HG03342 (cell line): ENCODE data around the gene AMH.

ENCODE experiments used
- ATAC-seq: cut with Tn5 transposase; IDR thresholded peaks from one replicate; pipeline ENCODE4 v1.9.1; 2021; ENCODE audit warnings: mild to moderate bottlenecking, moderate library complexity; ENCODE audit not compliant: unreplicated experiment

The AMH gene

DNA sequence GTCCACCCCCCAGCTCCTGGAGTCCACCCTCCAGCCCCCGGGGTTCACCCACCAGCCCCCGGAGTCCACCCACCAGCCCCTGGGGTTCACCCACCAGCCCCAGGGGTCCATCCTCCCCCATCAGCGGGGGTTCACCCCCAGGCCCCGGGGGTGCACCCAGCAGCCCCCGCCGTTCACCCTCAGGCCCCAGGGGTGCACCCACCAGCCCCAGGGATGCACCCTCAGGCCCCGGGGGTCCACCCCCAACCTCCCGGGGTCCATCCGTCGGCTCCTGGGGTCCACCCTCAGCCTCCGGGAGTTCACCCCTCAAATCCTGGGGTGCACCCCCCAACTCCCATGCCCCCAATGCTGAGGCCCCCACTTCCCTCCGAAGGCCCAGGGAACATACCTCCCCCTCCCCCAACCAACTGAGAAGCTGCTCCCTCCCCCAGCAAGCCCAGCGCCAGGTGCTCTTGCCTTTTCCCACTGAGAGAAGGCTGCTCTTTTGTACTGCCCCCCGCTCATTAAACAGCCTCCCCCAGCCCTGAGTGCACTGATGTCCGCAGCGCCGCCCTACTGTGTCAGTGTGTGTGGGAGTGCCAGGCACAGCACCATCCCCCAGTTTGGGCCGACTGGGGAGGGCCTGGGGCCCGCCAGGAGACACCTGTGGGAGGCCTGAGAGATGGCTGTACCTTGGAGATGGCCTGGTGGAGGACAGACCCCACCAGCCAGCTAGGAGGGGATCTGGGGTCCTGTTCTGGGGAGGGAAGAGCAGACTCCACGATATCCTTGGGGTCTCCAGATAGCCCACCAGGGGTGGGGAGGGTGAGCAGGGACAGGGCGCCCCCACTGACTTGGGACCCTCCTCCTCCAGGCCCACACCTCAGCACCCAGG is 750 bp upstream of the AMH start:
- ATAC-seq, result no peak

DNA sequence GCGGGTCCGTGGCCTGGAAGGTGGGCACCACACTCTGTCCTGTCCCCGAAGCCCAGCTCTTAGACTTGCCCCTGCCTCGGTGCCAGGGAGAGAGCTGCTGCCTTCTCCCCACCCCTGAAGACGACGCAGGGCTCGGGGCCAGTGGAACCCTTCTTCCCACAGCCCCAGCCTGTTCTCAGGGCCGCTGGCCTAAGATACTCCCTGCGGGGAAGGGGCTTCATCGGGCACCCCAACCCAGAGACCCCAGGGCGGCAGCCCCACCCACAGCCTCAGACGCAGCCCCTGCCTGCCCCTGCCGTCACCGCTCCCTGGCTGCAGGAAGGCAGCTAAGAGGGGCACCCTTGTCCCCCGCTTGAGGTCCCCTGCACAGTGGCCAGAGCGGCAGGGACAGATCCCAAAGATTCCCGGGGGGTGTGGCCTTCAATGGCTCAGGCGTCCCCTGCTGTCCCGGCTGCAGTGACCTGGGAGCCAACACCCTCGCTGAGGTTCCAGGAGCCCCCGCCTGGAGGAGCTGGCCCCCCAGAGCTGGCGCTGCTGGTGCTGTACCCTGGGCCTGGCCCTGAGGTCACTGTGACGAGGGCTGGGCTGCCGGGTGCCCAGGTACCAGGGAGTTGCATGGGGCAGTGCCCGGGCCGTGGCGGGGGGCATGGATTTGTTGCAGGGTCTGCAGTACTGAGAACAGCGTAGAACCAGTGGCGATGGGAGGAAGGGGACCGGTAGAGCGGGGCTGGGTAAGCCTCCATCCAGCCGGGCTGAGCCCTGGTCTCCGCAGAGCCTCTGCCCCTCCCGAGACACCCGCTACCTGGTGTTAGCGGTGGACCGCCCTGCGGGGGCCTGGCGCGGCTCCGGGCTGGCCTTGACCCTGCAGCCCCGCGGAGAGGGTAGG is 1.0 kb downstream of the AMH start:
- no peak for ATAC-seq

DNA sequence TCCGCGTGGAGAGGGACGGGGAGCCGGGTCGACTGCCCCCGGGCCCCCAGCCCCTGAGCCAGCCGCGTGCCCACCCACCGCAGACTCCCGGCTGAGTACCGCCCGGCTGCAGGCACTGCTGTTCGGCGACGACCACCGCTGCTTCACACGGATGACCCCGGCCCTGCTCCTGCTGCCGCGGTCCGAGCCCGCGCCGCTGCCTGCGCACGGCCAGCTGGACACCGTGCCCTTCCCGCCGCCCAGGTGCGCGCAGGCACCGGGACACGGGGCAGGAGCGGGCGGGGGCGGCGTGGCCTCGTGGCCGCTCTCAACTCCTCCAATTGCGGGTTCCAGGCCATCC is 1.6 kb downstream of the AMH start:
- no peak for ATAC-seq

DNA sequence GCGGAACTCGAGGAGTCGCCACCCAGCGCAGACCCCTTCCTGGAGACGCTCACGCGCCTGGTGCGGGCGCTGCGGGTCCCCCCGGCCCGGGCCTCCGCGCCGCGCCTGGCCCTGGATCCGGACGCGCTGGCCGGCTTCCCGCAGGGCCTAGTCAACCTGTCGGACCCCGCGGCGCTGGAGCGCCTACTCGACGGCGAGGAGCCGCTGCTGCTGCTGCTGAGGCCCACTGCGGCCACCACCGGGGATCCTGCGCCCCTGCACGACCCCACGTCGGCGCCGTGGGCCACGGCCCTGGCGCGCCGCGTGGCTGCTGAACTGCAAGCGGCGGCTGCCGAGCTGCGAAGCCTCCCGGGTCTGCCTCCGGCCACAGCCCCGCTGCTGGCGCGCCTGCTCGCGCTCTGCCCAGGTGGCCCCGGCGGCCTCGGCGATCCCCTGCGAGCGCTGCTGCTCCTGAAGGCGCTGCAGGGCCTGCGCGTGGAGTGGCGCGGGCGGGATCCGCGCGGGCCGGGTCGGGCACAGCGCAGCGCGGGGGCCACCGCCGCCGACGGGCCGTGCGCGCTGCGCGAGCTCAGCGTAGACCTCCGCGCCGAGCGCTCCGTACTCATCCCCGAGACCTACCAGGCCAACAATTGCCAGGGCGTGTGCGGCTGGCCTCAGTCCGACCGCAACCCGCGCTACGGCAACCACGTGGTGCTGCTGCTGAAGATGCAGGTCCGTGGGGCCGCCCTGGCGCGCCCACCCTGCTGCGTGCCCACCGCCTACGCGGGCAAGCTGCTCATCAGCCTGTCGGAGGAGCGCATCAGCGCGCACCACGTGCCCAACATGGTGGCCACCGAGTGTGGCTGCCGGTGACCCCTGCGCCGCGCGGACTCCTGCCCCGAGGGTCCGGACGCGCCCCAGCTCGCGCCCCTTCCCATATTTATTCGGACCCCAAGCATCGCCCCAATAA is 2.3 kb downstream of the AMH start:
- no peak for ATAC-seq

DNA sequence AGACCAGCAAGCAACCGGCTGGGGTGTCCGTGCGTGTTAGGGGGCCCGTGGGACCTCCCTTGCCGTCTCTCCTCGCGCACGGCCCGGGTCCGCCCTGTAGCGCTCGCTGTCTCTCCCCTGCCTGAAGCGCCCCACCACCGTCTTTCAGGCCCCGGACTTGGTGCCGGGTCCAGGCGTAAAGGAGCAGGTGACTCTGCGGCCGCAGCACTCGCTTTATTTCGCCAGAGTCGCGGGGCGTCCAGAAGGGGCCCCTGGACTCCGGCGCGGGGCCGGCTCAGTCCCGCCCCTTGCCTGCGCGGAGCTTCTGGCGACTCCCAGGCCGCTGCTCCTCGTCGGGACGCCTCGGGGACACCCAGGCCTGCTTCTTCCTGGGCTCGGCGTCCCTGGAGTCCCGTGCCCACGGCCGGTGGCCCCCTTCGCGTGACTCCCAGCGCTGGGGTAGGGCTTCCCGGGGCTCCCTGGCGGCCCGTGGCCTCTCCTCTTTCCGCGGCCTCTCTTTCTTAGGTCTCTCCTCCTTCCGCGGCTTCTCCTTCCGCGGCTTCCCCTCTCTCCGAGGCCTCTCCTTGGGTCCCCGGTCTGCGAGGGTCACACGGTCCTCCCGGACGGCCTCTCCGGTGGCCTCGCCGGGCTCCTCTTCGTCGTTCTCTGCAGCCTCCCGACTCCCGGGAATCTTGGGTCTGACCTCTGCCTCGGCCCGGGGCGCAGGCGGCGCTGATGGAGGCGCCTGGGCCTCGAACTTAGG is 3.1 kb downstream of the AMH start:
- ATAC-seq, result no peak

DNA sequence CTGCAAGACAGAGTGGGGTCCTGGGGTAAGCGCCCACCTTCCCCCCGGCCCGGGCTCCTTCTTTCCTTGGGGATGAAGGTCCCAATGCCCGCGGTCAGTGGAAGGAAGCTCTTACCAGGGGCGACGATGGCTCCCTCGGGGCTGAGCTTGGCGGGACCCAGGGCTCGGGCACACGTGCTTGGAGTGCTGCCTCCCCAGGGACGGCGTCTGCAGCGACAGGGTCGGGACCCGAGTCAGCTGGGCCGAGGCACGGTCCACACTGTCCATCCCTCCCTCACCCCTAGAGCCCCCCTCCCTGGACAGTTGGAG is 3.6 kb downstream of the AMH start:
- no peak for ATAC-seq

DNA sequence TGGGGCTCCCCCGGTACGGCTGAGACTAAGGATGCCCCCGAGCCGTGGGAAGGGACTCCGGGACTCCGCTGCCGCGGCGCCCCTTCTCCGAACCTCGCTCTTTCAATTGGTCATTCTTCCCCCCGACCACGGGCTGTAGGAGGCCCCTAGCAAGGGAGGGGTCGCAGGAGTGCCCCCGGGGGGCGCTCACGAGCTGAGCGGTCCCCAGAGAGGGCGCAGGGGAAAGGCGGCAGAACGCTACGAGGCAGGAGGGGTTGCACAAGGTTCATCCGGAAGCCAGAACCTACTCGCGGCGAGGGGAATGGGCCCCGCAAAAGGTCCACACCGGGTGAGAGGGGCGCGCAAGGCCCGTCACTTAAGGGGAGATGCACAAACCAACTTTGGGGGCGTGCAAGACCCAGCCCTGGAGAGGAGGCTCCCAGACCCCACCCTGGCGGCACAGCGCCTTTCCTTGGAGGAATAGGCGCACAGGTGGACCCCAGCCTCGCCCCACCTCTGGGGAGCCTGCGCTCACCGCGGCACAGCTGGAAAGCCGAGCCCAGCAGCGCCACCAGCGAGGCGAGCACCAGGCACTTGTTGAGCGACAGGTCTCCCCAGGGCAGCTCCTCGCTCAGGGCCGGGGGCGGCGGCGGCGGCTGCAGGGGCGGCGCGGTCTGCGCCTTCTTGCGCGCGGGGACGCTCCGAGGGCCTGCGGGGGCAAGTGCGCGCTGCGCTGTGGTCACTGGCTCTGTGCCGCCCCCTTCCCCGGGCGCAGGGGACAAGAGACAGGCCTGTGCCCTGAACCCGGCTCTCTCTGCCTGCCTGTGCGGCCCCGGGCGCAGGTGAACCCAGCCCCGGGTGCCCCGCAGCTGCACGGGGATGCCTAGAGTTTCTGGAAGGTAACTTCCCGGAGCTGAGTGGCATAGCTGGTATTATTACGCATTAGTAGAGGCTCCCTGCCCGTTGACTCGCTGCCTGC is 4.3 kb downstream of the AMH start:
- no peak for ATAC-seq

DNA sequence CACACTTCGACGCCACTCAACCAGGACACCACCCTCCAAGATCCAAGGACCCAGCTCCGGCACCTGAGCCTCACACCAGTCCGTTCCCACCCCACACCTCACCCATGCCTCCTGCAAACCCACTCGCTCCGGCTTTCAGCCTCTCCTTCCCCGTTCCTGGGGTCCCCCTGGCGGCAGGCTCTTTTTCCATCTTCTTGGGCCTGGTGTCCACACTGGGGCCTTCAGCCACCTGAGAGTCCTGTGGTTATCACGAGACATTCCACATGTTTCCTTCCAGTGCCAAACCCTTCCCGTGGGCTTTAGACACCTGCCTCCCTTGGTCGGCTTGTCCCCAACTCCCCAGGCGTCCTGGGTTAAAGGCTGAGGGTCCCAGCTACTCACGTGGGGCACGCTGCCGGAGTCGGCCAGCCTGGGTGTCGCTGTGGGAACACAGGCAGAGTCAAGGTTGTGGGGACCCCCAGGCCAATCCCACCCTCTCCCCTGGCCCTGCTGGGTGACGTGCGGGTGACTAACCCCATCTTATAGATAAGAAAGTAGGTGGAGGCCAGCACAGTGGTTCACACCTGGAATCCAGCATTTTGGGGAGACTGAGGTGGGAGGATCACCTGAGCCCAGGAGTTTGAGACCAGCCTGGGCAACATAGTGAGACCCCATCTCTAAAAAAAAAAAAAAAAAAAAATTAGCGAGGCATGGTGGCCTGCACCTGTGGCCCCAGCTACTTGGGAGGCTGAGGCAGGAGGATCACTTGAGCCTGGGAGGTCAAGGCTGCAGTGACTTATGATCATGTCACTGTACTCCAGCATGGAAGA is 5.1 kb downstream of the AMH start:
- no peak for ATAC-seq

DNA sequence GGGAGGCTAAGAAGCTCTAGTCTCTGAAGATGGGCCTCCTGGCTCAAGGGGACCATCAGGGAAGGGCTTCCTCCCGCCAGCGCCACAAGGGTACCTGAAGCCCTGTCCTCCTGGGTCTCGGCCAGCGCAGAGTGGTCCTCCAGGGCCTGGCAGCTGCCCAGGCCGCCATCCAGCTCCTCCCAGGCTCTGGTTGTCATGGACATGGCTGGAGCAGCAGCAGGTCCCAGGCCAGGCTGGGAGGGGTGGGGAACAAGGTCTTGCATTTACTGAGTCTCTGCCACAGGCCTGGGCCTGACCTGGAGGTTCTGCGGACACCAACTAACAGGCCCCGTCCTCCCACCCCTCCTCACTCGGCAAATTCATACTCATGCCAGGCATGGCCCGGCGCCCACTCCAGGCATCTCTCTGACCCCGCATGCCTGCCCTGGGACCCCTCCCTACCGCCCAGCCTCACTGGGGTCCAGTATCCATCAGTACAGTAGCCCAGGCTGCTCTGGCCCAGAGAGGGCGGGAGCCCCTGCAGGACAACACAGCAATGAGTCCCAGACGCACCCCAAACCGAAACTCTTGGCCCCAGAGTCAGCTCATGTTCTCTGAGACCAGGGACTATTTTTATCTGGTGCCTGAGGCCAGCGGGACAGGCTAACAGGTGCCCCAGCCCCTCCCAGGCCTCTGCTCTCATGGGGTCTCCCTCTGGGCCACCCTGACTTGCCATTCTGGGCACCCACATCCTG is 6.2 kb downstream of the AMH start:
- no peak for ATAC-seq

DNA sequence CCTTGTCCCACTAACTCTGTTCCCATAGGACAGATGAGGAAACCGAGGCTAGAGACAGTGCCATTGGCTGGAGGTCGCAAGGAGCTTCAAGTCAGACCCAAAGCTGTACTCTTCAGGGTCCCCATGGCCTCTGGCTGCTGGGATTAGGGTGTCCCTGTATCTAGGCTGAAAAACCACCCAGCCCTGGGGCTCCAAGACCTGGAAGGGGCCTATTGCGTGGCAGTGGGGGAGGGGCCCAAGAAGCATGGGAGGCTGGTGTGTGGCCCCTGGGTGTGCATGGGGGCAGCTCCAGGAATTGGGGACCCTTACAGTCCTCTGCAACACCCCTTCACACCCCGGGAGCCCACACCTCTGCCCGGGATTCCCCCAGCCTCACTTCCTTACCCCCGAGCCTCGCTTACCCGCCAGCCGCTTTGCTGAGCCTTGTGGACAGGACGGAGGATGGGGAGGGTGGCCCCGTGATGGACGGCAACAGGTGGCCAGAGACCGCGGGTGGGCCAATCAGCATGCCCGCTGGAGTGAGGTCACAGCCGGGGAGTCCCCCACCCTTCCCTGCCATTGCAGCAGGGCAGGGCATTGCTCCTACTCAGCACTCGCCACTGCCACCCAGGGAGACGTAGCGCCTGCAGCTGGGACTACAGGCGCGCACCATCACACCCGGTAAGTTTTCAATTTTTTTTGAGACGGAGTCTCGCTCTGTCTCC is 7.0 kb downstream of the AMH start, which contains the start of gene JSRP1:
Gene JSRP1, minus strand, starts transcription at position 436 of the 704 bp plus-strand sequence. CDS start 1,103 bp downstream, outside the sequence.
- ATAC-seq, result no peak

DNA sequence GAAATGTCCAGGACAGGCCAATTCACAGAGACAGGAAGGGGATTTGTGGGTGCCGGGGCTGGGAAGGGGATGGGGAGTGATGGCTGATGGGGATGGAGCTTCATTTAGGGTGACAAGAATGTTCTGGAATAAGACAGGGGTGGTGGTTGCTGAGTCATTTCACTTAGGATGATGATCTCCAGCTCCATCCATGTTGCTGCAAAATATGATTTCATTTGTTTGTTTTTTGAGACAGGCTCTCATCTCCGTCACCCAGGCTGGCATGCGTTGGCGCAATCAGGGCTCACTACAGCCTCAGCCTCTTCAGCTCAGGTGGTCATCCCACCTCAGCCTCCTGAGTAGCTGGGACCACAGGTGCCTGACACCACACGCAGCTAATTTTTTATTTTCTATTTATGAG is 10.2 kb downstream of the AMH start:
- no peak for ATAC-seq

DNA sequence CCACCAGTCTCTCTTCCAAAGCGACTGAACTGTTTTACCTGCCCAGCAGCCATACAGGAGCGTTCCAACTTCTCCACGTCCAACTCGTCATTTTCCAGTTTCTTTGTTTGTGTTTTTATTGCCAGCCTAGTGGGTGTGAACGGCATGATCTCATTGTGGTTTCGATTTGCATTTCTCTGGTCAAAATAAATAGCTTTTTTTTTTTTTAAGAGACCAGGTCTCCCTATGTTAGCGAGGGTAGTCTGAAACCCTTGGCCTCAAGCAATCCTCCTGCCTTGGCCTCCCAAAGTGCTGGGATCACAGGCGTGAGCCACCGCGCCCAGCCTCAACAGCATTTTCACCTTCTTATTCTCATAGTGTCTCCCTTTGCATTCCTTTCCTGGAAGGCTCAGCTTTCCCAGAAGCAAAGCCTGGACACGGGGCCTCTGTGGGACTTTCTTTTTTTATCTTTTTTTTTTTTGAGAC is 11.2 kb downstream of the AMH start:
- ATAC-seq, result no peak

DNA sequence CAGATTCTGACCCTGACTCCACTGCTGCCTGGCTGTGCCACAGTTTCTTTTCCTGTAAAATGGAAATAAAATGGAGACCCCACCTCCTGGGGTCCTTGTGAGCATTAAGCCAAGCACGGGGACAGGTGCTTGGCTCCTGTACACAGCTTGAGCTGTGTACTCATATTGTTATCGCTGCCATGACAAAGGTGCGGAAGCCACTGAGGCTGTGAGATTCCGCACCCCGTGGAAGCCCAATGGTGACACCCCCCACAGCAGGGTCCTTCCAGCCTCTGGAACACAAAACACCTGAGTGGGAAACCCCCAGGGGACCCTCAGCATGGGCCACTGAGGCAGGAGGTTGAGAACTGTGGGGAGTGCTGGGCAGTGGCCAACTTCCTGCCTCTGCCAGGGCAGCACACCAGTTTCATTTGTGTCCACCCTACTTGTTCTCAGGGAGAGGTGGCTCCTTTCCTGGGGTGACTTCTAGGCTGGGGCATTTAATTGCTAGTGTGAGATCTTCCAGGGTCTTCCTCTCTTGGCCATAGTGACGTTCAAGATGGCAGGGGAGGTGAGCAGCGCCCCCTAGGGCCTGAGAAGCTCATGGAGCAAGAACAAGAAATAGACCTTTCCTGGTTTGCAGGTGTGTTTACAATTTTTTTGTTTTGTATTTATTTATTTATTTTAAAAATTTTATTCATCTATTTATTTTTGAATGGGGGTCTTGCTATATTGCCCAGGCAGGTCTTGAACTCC is 12.5 kb downstream of the AMH start:
- ATAC-seq, result no peak

DNA sequence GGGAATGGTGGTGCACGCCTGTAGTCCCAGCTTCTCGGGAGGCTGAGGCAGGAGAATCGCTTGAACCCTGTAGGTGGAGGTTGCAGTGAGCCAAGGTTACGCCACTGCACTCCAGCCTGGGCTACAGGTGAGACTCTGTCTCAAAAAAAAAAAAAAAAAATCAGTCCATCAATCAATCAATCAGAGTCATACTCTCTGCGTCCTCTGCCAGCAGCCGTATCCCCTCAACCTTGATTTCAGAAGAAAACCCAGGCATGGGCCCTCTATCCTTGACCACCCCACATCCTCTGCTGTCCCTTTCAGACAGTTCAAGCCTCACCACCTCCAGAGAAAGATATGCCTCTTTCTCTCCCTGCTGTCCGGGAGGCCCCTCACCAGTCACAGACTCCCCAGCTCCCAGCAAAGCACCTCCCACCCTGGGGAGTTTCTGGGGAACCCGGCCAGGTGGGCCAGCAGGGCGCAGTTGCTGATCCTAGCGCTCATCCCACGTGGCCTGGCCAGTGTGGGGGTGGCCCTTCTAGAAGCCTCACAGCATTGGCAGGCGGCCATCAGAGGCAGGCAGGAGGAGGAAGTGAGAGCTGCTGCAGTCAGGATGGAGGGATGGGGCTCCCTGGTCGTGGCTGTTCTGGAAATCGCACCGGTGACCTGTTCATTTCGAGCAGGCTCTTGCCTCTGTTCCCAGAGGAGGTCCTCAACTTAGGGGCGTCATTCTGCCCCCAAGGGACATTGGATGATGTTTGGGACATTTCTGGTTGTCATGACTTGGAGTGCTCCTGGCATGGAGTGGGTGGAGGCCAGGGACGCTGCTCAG is 17.3 kb downstream of the AMH start:
- no peak for ATAC-seq

DNA sequence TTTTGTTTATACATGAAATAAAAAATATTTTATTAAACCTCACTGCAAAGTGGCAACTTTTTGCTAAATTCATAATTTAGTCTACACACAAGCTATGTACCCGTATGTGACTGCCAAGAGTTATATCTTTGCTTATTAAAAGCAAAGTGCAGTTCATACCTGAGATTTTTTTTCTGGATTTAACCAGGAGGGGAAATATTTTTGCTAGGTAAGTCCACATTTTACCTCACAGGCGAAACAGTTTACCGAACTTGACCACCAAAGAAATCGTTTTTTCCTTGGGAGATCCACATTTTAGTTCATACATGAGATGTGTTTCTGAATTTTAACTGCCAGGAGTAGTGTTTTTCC is 19.3 kb downstream of the AMH start:
- no peak for ATAC-seq

DNA sequence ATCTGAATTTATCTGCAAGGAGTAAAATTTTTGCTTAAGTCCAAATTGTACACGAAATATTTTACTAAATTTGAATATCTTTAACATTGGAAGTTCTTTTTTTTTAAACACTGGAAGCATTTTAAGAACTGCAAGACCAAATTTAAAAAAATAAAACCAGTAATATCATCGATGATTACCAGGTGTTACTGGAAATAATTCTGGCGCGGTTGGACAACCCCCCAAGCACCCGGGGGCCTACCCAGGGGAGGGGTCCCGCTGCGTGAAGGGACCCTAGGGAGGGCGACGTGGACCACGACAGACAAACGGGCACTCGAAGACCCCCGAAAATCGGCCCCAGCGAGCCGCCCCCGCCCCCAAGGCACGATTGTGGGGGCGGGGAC is 19.7 kb downstream of the AMH start:
- ATAC-seq, result no peak
